GM12875 (cell line): Measurements from ENCODE around the gene FBXO5.
"Not testable (repeated sequence)": the region's sequence is repeated elsewhere in the genome, so short reads cannot be mapped to it uniquely, and the experiment has no call there.

Experiments used
- H3K4me3 ChIP-seq: one replicate; pipeline ENCODE4 v1.5.1; 2011; ENCODE audit warnings: low read depth, low read length, control low read depth
- TF ChIP-seq, protein P1 (sequence below): IDR thresholded peaks from 2 replicates; pipeline ENCODE4 v1.5.1; 2011; ENCODE audit warnings: low read depth, mild to moderate bottlenecking, control low read depth, inconsistent platforms, low read length, moderate library complexity, borderline replicate concordance; ENCODE audit not compliant: insufficient read depth

Gene FBXO5

DNA sequence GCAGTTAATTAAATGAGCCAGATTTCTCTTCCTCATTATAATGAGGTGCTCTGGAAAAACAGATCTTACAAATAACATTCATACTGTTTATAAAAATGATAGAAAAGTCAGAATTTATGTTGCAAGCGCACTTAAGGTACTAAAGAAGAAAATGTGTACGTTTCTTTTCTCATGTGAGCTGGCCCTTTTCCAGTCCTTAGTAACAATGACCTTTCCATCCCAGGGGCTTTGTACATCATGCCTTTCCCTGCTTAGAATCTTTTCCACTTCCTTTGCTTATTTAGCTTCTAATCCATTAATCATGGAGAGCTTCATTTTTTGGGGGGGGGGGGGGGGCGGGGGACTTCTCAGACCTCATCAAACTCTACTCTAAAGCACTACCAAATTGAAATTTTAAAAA, 4.8 kb downstream of the FBXO5 start:
- TF ChIP-seq, protein P1, sequence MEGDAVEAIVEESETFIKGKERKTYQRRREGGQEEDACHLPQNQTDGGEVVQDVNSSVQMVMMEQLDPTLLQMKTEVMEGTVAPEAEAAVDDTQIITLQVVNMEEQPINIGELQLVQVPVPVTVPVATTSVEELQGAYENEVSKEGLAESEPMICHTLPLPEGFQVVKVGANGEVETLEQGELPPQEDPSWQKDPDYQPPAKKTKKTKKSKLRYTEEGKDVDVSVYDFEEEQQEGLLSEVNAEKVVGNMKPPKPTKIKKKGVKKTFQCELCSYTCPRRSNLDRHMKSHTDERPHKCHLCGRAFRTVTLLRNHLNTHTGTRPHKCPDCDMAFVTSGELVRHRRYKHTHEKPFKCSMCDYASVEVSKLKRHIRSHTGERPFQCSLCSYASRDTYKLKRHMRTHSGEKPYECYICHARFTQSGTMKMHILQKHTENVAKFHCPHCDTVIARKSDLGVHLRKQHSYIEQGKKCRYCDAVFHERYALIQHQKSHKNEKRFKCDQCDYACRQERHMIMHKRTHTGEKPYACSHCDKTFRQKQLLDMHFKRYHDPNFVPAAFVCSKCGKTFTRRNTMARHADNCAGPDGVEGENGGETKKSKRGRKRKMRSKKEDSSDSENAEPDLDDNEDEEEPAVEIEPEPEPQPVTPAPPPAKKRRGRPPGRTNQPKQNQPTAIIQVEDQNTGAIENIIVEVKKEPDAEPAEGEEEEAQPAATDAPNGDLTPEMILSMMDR, result no peak
- H3K4me3 ChIP-seq, result no peak overlapping the region

DNA sequence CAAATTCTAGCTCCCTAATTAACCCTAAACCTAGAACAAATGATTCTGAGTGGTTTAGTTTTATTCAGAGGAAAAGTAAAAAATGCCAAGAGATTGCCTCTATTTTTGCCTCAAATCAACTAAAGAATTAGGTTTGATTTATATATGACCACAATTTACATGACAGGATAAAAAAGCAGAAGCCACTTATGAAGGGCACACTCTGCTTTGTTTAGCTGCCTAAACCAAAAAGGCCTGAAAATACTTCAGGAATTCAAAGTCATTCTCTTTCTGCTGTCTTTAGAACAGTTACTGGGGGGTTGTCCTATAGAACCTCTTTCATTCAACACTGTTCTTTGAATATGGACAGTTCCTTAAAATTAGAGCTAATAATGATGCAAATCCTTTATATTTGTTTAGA, 5.3 kb downstream of the FBXO5 start:
- H3K4me3 ChIP-seq, result no peak overlapping the region
- TF ChIP-seq, protein P1, result no peak

DNA sequence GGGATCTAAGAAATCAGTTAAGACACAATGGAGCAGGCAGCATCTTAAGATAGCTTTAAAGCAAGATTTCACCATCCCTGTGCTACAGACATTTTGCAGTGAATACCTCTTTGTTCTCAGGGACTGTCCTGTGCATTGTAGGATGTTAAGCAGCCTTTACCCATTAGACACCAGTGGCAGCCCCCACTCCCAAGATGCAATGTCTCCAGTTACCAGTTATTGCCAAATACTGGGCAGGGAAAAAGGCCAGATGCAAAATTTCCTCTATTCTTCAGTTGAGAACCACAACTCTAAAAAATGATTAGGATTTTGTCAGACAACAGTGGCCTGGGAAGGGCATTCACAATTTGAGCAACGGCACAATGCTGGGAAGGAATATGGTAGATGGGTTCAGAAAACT, 6.1 kb downstream of the FBXO5 start:
- no peak overlapping the region for H3K4me3 ChIP-seq
- TF ChIP-seq, protein P1, result no peak

DNA sequence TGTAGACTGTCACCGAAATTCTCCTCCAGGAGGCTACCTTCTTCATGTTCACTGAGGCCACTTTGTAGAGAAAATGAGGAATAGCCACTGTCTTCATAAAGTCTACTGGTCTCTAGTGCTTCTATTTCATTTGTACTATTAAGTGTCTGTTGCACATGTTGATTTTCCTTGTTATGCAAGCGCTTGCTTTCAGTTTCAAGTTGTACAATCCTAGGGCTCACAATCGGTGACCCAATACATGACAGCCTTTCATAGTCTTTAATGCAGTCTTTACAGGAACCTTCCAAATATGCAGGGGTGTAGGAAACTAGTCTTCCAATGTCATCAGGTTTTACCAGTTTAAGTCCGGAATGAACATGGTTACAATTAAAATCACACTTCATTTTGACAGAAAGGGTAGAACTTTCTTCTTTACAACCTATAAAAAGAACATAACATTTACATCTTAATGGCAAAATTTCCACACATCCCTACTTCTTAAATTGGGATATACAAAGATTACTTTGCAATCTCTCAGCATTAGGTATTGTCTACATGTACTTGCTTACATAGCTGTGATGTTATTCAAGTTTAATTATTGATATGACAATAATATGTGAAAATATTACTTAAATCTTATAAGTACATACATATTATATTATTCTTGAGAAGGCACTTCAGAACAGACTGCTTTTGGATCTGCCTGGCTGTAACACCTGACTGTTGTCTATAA, 7.5 kb downstream of the FBXO5 start:
- TF ChIP-seq, protein P1, result no peak

DNA sequence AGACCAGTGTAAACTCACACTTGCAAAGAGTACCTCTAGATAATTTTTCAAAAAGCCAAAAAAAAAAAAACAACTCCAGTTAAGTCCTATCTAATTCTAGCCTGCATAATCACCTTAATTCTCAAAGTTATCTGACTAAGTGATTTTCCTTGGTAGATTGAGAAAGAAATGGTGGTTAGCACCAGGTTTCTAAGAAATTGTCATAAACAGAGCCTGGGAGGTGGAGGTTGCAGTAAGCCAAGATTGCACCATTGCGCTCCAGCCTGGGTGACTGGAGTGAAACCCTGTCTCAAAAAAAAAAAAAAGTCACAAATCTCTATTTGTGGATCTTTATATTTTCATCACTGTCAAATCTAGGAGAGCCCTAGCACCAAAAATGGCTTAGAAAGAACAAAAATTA, 8.9 kb downstream of the FBXO5 start:
- H3K4me3 ChIP-seq, result no peak overlapping the region
- TF ChIP-seq, protein P1, result no peak

More for the DNA sequence above, 7.5 kb downstream of the FBXO5 start:
- H3K4me3 ChIP-seq, result no peak overlapping the region

DNA sequence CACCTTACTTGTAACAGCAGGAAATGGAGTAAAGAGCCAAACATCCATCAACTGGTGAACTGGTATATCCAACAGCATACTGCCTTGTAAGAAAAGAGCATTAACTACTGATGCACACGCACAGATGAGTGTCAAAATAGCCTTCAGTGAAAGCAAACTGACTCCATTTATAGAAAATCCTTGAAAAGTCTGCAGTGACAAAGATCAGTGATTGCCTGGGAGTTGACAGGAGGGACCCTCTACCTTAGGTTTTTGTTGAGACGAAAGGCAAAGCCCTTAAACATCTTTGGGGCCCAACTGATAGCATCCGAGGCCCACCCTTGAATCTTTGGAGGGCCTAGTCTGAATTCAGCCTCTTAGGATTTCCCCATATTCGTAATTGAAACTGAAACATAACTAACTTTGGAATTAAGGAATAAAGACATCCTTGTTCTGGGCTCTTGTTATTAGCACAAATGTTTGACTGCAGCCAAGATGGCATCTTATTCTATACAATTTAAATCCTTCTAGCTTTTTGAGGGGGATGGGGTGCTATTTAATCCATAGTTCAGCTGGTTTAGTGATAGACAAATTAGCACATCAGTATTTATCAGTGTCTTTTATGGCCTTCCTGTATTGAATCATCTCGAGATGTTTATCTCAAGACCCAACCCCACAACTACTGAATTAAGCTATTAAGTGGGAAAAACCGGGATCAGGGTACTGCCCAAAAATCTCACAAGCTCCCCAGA, 13.0 kb downstream of the FBXO5 start:
- no peak overlapping the region for H3K4me3 ChIP-seq
- TF ChIP-seq, protein P1, result no peak

DNA sequence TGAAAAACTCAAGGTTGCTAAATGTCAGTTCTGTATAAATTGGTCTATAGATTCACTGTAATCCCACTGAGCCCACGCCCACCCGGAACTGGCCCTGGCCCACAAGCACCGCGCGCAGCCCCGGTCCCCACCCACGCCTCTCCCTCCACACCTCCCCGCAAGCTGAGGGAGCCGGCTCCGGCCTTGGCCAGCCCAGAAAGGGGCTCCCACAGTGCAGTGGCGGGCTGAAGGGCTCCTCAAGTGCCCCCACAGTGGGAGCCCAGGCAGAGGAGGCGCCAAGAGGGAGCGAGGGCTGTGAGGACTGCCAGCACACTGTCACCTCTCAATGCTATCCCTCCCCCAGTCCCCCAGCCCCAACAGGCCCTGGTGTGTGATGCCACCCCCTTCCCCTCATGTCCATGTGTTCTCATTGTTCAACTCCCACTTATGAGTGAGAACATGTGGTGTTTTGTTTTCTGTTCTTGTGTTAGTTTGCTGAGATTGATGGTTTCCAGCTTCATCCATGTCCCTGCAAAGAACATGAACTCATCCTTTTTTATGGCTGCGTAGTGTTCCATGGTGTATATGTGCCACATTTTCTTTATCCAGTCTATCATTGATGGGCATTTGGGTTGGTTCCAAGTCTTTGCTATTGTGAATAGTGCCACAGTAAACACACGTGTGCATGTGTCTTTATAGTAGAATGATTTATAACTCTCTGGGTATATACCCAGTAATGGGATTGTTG, 16.5 kb downstream of the FBXO5 start:
- H3K4me3 ChIP-seq, result not testable (repeated sequence)
